ENCODE results near the gene TBX10.

The TBX10 gene

DNA sequence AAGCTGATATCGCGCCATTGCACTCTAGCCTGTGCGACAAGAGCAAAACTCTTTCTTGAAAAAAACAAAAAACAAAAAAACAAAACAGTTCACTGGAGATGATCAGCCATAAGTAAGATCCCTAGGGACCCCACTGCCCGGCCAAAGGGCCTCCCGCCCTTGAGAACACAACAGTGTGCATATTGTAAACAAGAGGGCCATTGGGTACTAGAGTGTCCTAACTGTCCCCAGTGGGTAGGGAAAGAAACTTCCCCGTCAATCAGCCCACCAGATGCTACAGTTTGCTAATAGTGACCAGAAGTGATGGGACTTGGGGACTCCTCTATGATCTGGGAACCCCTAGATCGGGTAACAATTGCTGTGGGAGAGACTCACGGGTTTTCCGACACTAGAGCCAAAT, 14.7 kb upstream of the TBX10 start:
- Mint-ChIP-seq H3K4me1 (ENCODE audit: low read depth) (peaks cover 25% of the 10 kb centered on the region), H3K27me3 (no peaks in the 10 kb centered on the region), H3K27ac (no peak overlapping the region), H3K9me3 (no peaks in the 10 kb centered on the region), H3K36me3 (ENCODE audit: low read depth) (peaks cover 4% of the 10 kb centered on the region), H3K4me3 (no peak overlapping the region)

DNA sequence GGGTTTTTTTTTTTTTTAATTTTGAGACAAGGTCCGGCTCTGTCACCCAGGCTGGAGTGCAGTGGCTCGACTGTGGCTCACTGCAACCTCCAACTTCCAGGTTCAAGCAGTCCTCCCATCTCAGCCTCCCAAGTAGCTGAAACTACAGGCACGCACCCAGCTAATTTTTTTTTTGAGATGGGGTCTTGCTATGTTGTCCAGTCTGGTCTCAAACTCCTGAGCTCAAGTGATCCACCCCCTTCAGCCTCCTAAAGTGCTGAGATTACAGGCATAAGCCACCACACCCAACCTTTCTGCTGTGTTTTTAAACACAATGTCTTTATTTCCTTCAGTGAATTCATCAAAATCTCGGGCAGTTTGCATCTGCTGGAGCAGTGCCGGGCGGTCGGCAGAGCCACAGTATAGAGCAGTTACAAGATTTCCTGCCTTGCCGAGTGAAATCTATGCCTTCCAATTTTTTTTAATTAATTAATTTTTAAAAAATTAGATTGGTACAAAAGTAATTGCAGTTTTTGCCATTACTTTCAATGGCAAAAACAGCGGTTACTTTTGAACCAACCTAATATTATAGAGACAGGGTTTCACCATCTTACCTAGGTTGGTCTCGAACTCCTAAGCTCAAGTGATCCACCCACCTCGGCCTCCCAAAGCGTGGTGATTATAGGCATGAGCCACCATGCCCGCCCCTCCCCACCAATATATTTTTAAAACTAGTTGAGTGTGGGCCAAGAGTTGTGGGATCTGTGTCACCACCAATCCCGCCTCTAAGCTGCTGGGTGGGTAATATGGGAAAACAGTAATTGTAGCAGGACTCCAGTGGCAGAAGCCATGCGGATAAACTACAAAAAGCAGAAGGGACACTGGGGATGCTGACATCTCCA, 13.6 kb upstream of the TBX10 start:
- H3K36me3 Mint-ChIP-seq (ENCODE audit: low read depth) = peaks cover 4% of the 10 kb centered on the region
- H3K4me3 Mint-ChIP-seq = no peak overlapping the region
- H3K27ac Mint-ChIP-seq = no peak overlapping the region
- no peaks in the 10 kb centered on the region for H3K27me3 Mint-ChIP-seq
- H3K9me3 Mint-ChIP-seq = no peaks in the 10 kb centered on the region
- H3K4me1 Mint-ChIP-seq (ENCODE audit: low read depth) = peaks cover 36% of the 10 kb centered on the region

DNA sequence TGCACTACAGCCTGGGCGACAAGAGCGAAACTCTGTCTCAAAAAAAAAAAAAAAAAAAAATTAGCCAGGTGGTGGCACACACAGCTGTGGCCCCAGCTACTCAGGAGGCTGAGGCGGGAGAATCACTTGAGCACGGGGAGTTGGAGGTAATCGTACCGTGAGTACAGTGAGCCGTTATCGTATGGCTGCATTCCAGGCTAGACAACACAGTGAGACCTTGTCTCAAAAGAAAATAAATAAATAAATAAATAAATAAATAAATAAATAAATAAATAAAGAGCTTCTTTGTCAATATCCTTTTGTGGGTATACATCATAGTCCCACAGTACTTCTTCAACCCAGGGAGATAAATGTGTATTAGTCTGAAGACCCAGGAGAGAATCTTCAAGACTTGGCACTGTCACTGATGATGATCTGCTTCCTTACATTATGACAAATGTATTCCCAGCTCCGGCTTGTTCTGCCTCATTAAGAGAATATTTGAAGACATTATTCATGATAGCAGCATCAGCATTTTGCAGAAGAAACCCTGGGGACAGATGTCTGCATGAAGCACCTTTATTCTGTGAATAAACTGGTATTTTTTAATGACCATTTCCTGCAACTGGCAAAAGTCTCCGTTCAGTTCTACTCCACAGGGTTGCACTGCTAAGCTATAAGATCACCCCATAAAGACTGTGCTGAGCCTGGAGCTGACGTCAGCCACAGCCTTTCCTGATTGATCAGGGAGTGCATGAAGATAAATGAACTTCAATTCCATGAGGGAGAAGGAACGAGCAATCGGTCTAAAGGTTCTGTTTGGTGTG, 12.6 kb upstream of the TBX10 start:
- H3K27me3 Mint-ChIP-seq = no peaks in the 10 kb centered on the region
- H3K4me3 Mint-ChIP-seq = no peak overlapping the region
- H3K27ac Mint-ChIP-seq = no peak overlapping the region
- H3K4me1 Mint-ChIP-seq (ENCODE audit: low read depth) = peaks cover 39% of the 10 kb centered on the region
- no peaks in the 10 kb centered on the region for H3K9me3 Mint-ChIP-seq
- peaks cover 4% of the 10 kb centered on the region for H3K36me3 Mint-ChIP-seq (ENCODE audit: low read depth)

DNA sequence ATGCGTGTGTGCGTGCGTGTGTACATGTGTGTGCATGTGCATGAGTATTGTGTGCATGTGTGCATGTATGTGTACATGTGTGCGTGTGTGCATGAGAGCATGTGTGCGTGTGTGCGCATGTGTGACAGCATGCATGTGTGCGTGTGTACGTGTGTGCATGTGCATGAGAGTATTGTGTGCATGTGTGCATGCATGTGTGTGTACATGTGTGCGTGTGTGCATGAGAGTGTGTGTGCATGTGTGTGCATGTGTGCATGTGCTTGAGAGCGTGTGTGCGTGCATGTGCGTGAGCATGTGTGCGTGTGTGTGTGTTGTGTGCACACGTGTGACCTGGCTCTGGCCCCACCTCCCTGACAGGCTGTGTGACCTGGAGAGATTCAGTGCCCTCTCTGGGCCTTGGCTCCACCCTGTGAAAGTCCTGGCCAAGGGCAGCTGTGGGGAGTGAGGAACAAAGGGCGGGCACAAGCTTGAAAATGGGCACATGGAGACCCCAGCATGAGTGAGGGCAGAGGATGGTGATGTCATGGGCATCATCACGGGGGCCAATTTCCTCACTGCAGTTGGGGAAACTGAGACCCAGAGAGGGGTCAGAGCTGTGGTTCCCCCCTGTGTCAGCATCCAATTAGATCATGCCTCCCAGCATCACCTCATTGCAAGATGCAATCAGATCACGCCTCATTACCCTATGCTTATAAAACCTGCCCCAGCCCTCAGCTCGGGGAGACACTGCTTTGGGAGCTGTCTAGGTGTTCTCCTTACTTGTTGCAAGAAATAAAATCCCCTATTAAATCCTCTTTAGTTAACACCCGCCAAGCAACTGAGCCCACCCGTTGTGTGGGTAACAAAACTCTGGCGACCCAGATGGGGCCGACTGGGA, 10.3 kb upstream of the TBX10 start:
- H3K27ac Mint-ChIP-seq = peak overlapping the region; percentile 85
- H3K27me3 Mint-ChIP-seq = no peaks in the 10 kb centered on the region
- H3K9me3 Mint-ChIP-seq = no peaks in the 10 kb centered on the region
- peak overlapping the region; percentile 82 for H3K4me3 Mint-ChIP-seq
- H3K36me3 Mint-ChIP-seq (ENCODE audit: low read depth) = no peaks in the 10 kb centered on the region
- H3K4me1 Mint-ChIP-seq (ENCODE audit: low read depth) = peaks cover 51% of the 10 kb centered on the region

DNA sequence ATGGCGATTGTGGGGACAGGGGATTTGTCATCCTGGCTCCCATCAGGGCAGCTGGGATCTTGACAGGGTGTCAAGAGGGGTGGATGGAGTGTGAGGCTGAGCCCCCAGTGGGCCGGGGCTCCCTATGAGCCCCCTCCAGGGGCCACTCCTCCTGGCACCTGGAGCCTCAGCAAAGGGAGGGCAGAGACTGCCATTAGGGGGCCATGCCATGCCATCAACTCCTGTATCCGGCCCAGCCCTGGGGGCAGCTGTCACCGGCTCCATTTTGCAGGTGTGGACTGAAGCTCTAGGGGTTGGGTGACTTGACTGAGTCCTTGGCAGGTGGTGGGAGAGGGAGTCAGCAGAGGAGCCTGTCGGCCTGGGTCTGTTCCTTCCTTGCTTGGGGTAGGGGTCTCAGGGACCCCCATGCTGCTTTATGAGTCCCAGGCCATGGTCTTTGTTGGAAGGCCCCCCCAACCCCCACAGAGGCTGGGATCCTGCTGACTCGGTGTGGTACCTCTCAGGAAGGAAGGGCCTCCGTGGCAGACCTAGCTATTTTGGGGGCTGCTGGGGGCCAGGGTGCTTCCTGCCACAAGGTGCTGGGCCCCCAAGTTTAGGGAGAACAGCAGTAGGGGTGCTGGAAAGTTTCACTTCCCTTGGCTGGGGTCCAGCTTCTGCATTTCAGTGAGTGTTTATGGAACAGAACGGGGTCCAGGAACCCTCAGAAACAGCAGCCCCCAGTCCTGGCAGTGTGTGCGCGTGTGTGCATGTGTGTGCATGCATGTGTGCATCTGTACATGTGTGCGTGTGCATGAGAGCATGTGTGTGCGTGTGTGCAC, 9.4 kb upstream of the TBX10 start:
- no peaks in the 10 kb centered on the region for H3K36me3 Mint-ChIP-seq (ENCODE audit: low read depth)
- peaks cover 51% of the 10 kb centered on the region for H3K4me1 Mint-ChIP-seq (ENCODE audit: low read depth)
- H3K27me3 Mint-ChIP-seq = no peaks in the 10 kb centered on the region
- no peak overlapping the region for H3K27ac Mint-ChIP-seq
- no peaks in the 10 kb centered on the region for H3K9me3 Mint-ChIP-seq
- no peak overlapping the region for H3K4me3 Mint-ChIP-seq

DNA sequence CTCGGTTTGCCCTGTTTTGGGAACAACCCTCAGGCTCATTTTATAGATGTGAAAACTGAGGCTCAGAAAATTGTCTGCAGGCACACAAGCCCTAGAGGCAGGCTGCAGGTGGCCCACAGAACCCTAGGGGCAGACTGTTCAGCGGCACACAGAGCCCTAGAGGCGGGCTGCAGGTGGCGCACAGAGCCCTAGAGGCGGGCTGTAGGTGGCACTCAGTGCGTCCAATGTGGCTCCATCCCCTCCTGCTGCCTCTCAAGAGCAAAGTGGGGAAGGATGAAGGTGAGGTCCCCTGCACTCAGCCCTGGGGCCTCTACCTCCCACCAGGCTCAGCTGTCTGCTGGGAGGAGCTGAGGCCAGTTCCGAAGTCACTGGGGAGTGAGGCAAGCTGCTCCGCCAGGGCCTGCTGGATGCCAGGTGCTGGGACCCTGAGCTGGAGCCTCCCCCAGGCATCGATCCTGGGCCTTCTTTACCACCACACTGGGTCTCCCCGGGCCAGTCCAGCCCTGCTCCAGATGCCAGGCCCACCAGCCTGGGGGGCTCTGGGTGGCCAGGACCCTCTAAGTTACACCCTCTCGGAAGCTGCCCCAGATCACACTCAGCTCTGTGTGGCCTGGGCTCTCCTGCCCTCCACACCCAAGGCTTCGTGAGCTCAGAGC, 8.7 kb upstream of the TBX10 start:
- Mint-ChIP-seq H3K27me3 (no peaks in the 10 kb centered on the region), H3K36me3 (ENCODE audit: low read depth) (no peaks in the 10 kb centered on the region), H3K4me1 (ENCODE audit: low read depth) (peaks cover 51% of the 10 kb centered on the region), H3K9me3 (no peaks in the 10 kb centered on the region), H3K27ac (no peak overlapping the region), H3K4me3 (no peak overlapping the region)

DNA sequence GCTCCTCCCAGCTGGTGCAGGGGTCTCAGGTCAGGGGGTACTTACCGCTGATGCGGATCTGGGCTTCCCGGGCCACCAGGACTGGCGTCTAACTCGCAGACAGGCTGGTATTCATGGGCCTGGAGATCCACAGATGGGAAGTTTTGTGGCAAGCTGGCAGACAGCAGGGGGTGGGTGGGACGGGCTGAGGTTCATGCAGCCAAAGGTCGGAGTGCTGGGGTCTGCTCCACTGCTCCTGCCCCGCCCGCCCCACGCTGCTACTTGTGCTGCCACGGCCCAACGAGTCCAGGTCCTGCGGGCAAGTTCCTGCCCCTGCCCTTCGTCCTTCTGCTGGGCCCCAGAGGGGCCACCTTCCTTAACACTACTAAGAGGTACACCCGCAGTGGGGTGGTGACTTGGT, 7.9 kb upstream of the TBX10 start:
- H3K4me3 Mint-ChIP-seq = no peak overlapping the region
- no peaks in the 10 kb centered on the region for H3K27me3 Mint-ChIP-seq
- H3K4me1 Mint-ChIP-seq (ENCODE audit: low read depth) = peaks cover 51% of the 10 kb centered on the region
- no peak overlapping the region for H3K27ac Mint-ChIP-seq
- H3K9me3 Mint-ChIP-seq = no peaks in the 10 kb centered on the region
- no peaks in the 10 kb centered on the region for H3K36me3 Mint-ChIP-seq (ENCODE audit: low read depth)

DNA sequence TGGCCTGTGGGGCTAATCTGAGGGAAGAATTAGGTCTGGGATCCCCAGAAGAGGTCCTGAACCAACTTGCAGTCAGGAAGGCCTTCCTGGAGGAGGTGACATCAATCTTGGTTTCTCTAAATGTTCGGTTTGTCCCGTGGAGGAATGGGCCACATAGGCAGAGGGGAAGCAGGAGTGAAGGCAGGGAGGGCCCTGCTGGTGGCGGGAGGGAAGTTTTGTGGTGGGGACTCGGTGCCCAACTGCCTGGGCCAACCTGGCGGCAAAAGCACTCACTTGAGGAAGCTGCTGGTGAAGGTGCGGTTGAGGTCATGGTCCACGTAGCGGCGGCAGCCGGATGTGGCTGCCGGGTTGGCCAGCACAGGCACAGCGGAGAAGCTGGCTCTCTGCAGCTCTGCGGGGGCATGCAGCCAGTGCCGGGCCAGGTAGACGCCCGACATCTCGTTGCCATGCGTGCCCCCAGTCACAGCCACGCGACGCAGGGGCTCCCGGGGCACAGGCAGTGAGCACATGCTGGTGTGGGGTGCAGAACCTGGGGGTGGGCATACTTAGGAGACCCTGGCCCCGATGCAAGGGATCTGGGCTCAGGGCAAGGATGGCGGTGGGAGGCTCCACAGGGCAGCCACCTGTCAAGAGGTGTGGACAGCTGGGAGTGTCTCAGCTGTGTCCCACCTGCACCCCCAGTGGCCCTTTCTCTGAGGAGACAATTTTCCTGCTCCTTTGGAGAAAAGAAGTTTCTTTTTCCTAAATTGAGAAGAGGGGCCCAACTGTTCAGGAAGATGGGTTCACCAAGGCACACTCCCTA, 7.2 kb upstream of the TBX10 start:
- Mint-ChIP-seq H3K27me3 (no peaks in the 10 kb centered on the region), H3K9me3 (no peaks in the 10 kb centered on the region), H3K27ac (peak overlapping the region; percentile 77), H3K4me1 (ENCODE audit: low read depth) (peaks cover 51% of the 10 kb centered on the region), H3K4me3 (peak overlapping the region; percentile 37), H3K36me3 (ENCODE audit: low read depth) (no peaks in the 10 kb centered on the region)

DNA sequence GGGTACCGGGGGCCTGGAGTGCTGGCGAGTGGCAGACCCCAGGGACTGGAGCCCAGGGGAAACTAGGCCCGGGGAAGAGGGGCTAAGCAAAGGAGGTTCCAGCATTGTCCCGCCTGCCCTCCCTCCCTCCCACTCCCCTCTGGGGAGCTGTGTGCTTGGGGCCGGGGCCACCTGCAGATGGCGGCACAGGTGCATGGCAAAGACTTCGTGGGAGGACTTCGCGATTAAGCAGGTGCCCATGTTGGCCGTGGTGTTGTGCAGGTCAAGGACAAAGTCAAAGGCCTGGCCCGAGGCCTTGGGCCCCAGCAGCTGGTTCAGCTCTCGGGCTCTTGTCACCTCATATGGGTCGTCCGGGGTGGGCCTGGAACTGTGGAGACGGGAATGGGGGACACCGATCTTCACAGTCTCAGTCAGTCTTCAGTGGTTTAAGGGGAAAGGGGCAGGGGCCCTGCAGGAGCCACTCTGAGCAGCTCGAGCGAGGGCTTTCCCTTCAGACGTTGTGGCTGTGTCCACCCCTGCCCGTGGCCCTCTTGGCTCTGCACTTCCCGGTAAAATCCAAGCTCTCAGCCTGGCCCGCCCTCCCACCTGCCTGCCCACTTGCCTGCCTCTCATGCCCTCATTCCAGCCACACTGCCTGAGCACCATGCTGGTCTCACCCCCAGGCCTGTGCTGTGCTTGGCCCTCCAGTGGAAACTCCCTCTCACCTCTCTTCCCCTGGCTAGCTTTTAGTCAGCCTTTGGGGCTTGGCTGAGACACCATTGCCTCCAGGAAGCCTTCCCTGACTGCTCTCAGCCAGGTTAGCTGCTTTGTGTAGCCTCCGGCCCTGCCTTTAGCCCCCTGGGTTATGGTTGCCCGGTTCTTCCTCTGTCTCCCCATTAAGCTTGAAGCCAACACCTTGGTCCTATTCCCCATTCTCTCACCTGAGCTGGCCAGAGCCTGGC, 6.2 kb upstream of the TBX10 start:
- H3K9me3 Mint-ChIP-seq = no peaks in the 10 kb centered on the region
- H3K4me1 Mint-ChIP-seq (ENCODE audit: low read depth) = peaks cover 50% of the 10 kb centered on the region
- H3K4me3 Mint-ChIP-seq = peak overlapping the region; percentile 37
- H3K36me3 Mint-ChIP-seq (ENCODE audit: low read depth) = no peaks in the 10 kb centered on the region
- no peaks in the 10 kb centered on the region for H3K27me3 Mint-ChIP-seq
- H3K27ac Mint-ChIP-seq = peak overlapping the region; percentile 77

DNA sequence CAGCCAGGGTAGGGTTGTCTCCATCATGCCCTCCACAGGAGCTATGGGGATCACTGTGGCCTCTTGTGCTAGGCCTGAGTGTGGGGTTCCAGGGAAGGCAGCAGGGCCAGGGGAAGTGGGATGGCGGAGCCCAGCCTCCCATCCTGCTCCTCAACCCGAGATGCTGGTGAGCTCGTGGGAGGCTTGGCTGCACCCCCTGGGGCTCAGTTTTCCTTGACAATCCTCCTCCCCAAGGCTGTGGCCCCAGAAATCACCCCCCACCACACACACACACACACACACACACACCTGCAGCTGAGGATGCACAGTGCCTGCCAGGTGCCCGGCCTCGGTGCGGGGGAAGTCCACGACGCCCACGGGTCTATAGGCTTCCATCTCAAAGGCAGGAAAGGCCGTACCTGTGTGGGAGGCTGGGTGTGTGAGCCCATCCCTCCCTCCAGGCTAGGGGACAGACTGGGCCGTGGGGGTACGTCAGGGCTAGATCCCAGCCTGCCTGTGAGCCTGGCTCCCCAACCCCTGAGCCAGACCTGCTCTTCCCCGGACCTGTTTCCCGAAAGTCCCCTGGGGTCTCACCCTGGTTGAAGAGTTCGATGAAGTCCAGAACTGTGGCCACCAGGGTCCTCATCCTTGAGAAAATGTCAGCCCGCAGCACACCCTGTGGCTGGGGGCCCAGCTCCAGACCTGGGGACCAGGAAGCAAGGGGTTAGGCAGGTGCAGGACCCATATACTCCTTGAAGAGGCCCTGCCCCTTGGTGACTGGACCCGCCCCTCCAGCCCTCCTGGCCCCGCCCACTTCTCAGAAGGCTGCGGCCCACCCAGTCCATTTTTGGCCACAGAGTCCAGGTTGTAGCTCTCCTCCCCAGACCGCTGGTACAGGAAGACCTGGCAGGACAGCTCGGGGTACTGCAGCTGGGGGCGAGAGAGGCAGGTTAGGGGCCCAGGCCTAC, 5.2 kb upstream of the TBX10 start:
- H3K4me1 Mint-ChIP-seq (ENCODE audit: low read depth) = peaks cover 40% of the 10 kb centered on the region
- H3K4me3 Mint-ChIP-seq = no peak overlapping the region
- no peaks in the 10 kb centered on the region for H3K9me3 Mint-ChIP-seq
- no peaks in the 10 kb centered on the region for H3K27me3 Mint-ChIP-seq
- H3K27ac Mint-ChIP-seq = no peak overlapping the region
- no peaks in the 10 kb centered on the region for H3K36me3 Mint-ChIP-seq (ENCODE audit: low read depth)

DNA sequence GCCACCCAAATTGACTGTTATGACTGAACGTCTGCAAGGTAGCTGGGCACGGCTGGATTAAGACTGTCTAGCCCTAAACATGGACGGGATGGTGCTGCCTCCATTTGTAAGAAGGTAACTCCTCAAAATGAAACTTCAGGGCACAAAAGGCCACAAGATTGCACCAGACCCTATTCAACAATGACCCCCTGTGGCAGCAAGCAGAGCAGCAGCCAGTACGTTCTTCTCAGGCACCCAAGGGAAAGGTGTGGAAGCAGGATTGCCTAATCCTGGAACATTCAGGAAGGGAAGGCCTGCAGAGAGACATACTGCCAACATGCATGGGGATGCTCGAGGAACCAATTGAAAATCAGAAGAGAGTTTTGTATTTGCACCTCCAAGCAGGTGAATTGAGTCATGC, 4.5 kb upstream of the TBX10 start:
- peaks cover 33% of the 10 kb centered on the region for H3K4me1 Mint-ChIP-seq (ENCODE audit: low read depth)
- H3K27me3 Mint-ChIP-seq = no peaks in the 10 kb centered on the region
- H3K27ac Mint-ChIP-seq = no peak overlapping the region
- H3K4me3 Mint-ChIP-seq = no peak overlapping the region
- H3K9me3 Mint-ChIP-seq = no peaks in the 10 kb centered on the region
- H3K36me3 Mint-ChIP-seq (ENCODE audit: low read depth) = no peaks in the 10 kb centered on the region

Measured in stimulated activated naive CD8-positive, alpha-beta T cell treated with anti-CD3 and anti-CD28 coated beads, Interleukin-15, Interleukin-2, amounts not matched to agents 100 ng/mL and 50 ng/mL, for 24 hours (primary cell).